ENCODE results near the gene METAP1.

- TF ChIP-seq EZH2 (IDR thresholded peaks at IDR 0.05; ENCODE audit: borderline replicate concordance, low read depth, low read length, poor library complexity, severe bottlenecking): no peak
- no peak for TF ChIP-seq CTCF (conservative IDR thresholded peaks at IDR 0.05; ENCODE audit: low read depth, low read length)
These were observed 7.8 kb upstream of the METAP1 start for GRCh38 chr4:98987720-98988119.

Data from A673 (cell line).